Pancreas (tissue), 10 donors: ENCODE results near the gene ZBTB40. TPM values are rescaled to one million over a fixed set of nuclear protein-coding genes. Genes with fewer than 3 reads are reported as not detected.

Experiments
- ATAC-seq, 4 donors: fragments of 200-7000 bp; cut with Tn5 transposase; one replicate each; pipeline versions ENCODE4 v1.8.0 to v1.9.1; 2020; ENCODE audit warnings: mild to moderate bottlenecking in 4 of 4, moderate library complexity in 4 of 4
- DNase-seq, 6 donors: peaks; one replicate each; pipeline ENCODE4 v3.0.0-alpha.2; 2020
- FAIRE-seq: peaks from 2 replicates; lab custom pipeline; 2012; peaks lifted over from hg19 to GRCh38; lab: Jason Lieb, UNC
- H3K27ac ChIP-seq, 4 donors: fragments of 200-600 bp; sonication (generic); 1 replicate in 3 of 4; 2 replicates in 1 of 4; pipeline versions ENCODE4 v1.5.0 to v1.8.0; 2020
- H3K27me3 ChIP-seq, 4 donors: fragments of 200-600 bp; one replicate each; pipeline ENCODE4 v1.8.0; 2021
- H3K36me3 ChIP-seq, 3 donors: fragments of 200-600 bp; sonication (generic) in 1 of 3; one replicate each; pipeline versions ENCODE4 v1.5.0 to v1.8.0; 2020 to 2021
- H3K4me1 ChIP-seq, 3 donors: fragments of 200-600 bp; one replicate each; pipeline ENCODE4 v1.8.0; 2021
- H3K4me3 ChIP-seq, 4 donors: fragments of 200-600 bp; sonication (generic) in 2 of 4; one replicate each; pipeline versions ENCODE4 v1.5.0 to v1.8.0; 2020 to 2021
- H3K9me3 ChIP-seq, 4 donors: fragments of 200-600 bp; one replicate each; pipeline ENCODE4 v1.8.0; 2021
- CTCF ChIP-seq, 4 donors: fragments of 200-600 bp; sonication (generic) in 3 of 4; IDR thresholded peaks; one replicate each; pipeline versions ENCODE4 v1.5.0 to v1.8.0; 2021; ENCODE audit warnings: antibody characterized with exemption in 4 of 4
- WGBS, 2 donors: extraction: QIAGEN DNeasy Blood & Tissue Kit; methylation state at CpG; one replicate each; pipeline ENCODE4 v1.1.7; 2013; 5-methylcytosine and 5-hydroxymethylcytosine counted together
- intact Hi-C, 3 donors: fragments of 100-400 bp; cut with DNase I; formaldehyde crosslinking; loops; one replicate each; pipeline versions ENCODE4 v1.11.1 to v1.14.2; 2022
- polyA plus RNA-seq, 2 donors: library from polyadenylated mRNA; stranded (reverse); fragments of 200-250 nt; gene quantifications; one replicate each; pipeline ENCODE4 v1.2.3, GENCODE V29; 2013
- total RNA-seq, 6 donors: library from RNA; stranded (reverse); fragmentation: NEBNext Ultra II Directional in 4 of 6; extraction: Animal tissue kit (Norgen Biotek cat#: 25700) in 4 of 6; gene quantifications; one replicate each; pipeline versions ENCODE4 v1.2.1 to v1.2.4, GENCODE V29; 2021 to 2023
- donor health status: healthy with polysubstance abuse.
- donor health status: DM: no; HTN: no; CAD: no; lungs with moderate emphysema.
- donor health status: DM: no; HTN: no; CAD: no.
- donor health status: control.
- donor health status: control.
- donor health status: Bipolar disorder and iron deficiency.
- donor health status: DM: yes; HTN: yes; CAD: no.
- donor health status: DM: no; HTN: no; CAD: no.
- donor health status: DM: no; HTN: no; CAD: no.
- donor health status: DM: yes; HTN: yes; CAD: no.

Gene ZBTB40
- total and polyA plus RNA-seq, 8 donors = 6.2 to 16.0 (median 9.4) TPM

GRCh38 chr1:22444856-22445255 is 6.8 kb upstream of the ZBTB40 start:
- intact Hi-C loops = no loop called here
- DNase-seq (no peak), ATAC-seq (no peak), FAIRE-seq (no peak)
- no peak overlapping the region for H3K4me3 ChIP-seq
- TF ChIP-seq CTCF (IDR thresholded peaks at IDR 0.05) = no peak
- no peak overlapping the region for H3K27ac ChIP-seq
- 97% methylated on average over 2 of the region's 2 CpGs for WGBS, 2 donors
- peaks cover 7 to 18% (median 9%) of the 10 kb centered on the region in 3 donors for H3K4me1 ChIP-seq
- H3K27me3 ChIP-seq = no peaks in the 10 kb centered on the region
- H3K9me3 ChIP-seq = no peaks in the 10 kb centered on the region
- H3K36me3 ChIP-seq = no peaks in the 10 kb centered on the region

GRCh38 chr1:22447621-22448111 is 4.0 kb upstream of the ZBTB40 start:
- Histone ChIP-seq H3K4me3 (no peak overlapping the region), H3K27me3 (no peaks in the 10 kb centered on the region), H3K4me1 (peaks cover 5 to 22% (median 9%) of the 10 kb centered on the region in 3 donors), H3K36me3 (no peaks in the 10 kb centered on the region), H3K9me3 (no peaks in the 10 kb centered on the region), H3K27ac (peak overlapping the region in 1 of 4 donors; percentile 28)
- no peak for TF ChIP-seq CTCF (IDR thresholded peaks at IDR 0.05)
- intact Hi-C loops = no loop called here
- DNase-seq = no peak
- FAIRE-seq = no peak
- ATAC-seq = no peak
- WGBS, 2 donors = 43 to 46% methylated on average over 6 of the region's 6 CpGs

- intact Hi-C loops = loop anchor here in 1 of 3 donors (10.0 kb wide), 1 partner anchor 55 kb away; no protein-coding TSS in a partner anchor
- FAIRE-seq = no peak
- H3K9me3 ChIP-seq = no peaks in the 10 kb centered on the region
- peaks cover 12 to 37% (median 25%) of the 10 kb centered on the region in 3 donors for H3K4me1 ChIP-seq
- no peak for ATAC-seq
- 92 to 93% methylated on average over 7 of the region's 7 CpGs for WGBS, 2 donors
- peak overlapping the region in 1 of 4 donors; percentile 96 for H3K27ac ChIP-seq
- no peak for TF ChIP-seq CTCF (IDR thresholded peaks at IDR 0.05)
- H3K4me3 ChIP-seq = no peak overlapping the region
- H3K36me3 ChIP-seq = no peaks in the 10 kb centered on the region
- no peak for DNase-seq
- no peaks in the 10 kb centered on the region for H3K27me3 ChIP-seq
These were observed 2.0 kb upstream of the ZBTB40 start for GRCh38 chr1:22449636-22450035.

- Histone ChIP-seq H3K27ac (peak overlapping the region; percentile 16 to 99 (median 98)), H3K36me3 (no peaks in the 10 kb centered on the region), H3K4me1 (peaks cover 12 to 44% (median 30%) of the 10 kb centered on the region in 3 donors), H3K9me3 (no peaks in the 10 kb centered on the region), H3K4me3 (peak overlapping the region in 1 of 4 donors; percentile 72), H3K27me3 (no peaks in the 10 kb centered on the region)
- TF ChIP-seq CTCF (IDR thresholded peaks at IDR 0.05) = no peak
- WGBS, 2 donors = 29 to 36% methylated on average over 12 of the region's 12 CpGs
- intact Hi-C loops = loop anchor here in 1 of 3 donors (10.0 kb wide), 1 partner anchor 54 kb away; no protein-coding TSS in a partner anchor
- no peak for FAIRE-seq
- DNase-seq = peak in 3 of 6 donors; percentile 41 to 69 (median 58)
- ATAC-seq = peak; percentile 4 to 11 (median 8)
These were observed 1.2 kb upstream of the ZBTB40 start for GRCh38 chr1:22450351-22451021.
